Measurements from ENCODE around the gene VPS50.

DNA sequence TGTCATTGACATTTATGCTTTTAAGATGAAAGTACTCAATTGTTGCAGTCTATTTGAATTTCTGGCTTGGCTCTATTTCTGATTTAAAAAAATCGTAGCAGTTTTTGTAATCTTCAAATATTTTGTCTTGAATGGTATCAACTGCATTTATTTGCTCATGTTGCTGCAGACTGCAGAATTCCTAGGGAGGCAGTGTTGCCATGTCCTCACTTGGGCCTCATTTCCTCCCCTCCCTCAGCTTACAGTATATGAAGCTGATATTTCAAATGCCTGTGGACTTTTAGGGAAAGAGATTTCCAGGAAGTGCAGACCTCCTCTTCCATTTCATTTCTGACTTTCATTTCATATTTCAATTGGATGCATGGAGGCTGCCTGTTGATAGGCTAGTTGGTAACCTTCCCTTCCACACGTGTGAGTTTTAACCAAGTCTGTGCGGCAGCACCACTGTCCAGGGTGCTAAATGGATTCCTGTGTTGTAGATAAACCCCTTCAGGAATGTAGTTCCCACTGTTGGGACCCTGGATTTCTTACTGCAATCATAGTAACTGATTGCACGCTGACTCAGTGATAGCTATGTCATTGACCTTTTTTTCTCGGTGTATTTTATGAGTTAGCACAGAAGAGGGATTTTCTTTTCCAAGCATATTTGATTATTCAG lies 17.5 kb downstream of the VPS50 start:
- TF ChIP-seq CTCF (IDR thresholded peaks at IDR 0.05) (no peak), POLR2A (IDR thresholded peaks at IDR 0.05) (no peak), POLR2AphosphoS5 (IDR thresholded peaks at IDR 0.05) (no peak), EP300 (IDR thresholded peaks at IDR 0.05; ENCODE audit: low read depth) (no peak)

Data from transverse colon (tissue), 4 donors.